Measurements from ENCODE around the gene CDH5.
A peak's percentile ranks its signal among the peaks of the same experiment; 100 is the strongest.
"Not testable (repeated sequence)": the region's sequence is repeated elsewhere in the genome, so short reads cannot be mapped to it uniquely, and the experiment has no call there.

Gene CDH5

GRCh38 chr16:66366433-66367299 lies at the start of gene CDH5:
Gene CDH5, plus strand, starts transcription at chr16:66366691. Its CDS starts 12,647 bp downstream, at chr16:66379338.
- no peak for DNase-seq

GRCh38 chr16:66318505-66318904 lies 48.0 kb upstream of the CDH5 start:
- no peak for DNase-seq

- DNase-seq, result no peak
Measured at GRCh38 chr16:66320774-66321173, 45.7 kb upstream of the CDH5 start.

- DNase-seq, result no peak
Measured at GRCh38 chr16:66322174-66322573, 44.3 kb upstream of the CDH5 start.

GRCh38 chr16:66324815-66325515 lies 41.5 kb upstream of the CDH5 start:
- no peak for DNase-seq

GRCh38 chr16:66325717-66326376 lies 40.6 kb upstream of the CDH5 start:
- no peak for DNase-seq

GRCh38 chr16:66326991-66327513 lies 39.4 kb upstream of the CDH5 start:
- no peak for DNase-seq

- no peak for DNase-seq
Measured at GRCh38 chr16:66328282-66328681, 38.2 kb upstream of the CDH5 start.

GRCh38 chr16:66331464-66331863 lies 35.0 kb upstream of the CDH5 start:
- DNase-seq, result not testable (repeated sequence)

- no peak for DNase-seq
Measured at GRCh38 chr16:66332634-66333610, 33.6 kb upstream of the CDH5 start.

GRCh38 chr16:66334853-66335574 lies 31.5 kb upstream of the CDH5 start:
- no peak for DNase-seq

- DNase-seq, result no peak
Measured at GRCh38 chr16:66335704-66336329, 30.7 kb upstream of the CDH5 start.

- no peak for DNase-seq
Measured at GRCh38 chr16:66337463-66338188, 28.9 kb upstream of the CDH5 start.

- DNase-seq, result no peak
Measured at GRCh38 chr16:66342294-66342900, 24.1 kb upstream of the CDH5 start.

GRCh38 chr16:66344533-66345145 lies 21.9 kb upstream of the CDH5 start:
- DNase-seq, result peak; percentile 23

GRCh38 chr16:66346221-66346620 lies 20.3 kb upstream of the CDH5 start:
- no peak for DNase-seq

- no peak for DNase-seq
Measured at GRCh38 chr16:66352304-66352703, 14.2 kb upstream of the CDH5 start.

- no peak for DNase-seq
Measured at GRCh38 chr16:66353055-66353454, 13.4 kb upstream of the CDH5 start.
